ENCODE measurements around the gene ABI3BP.

DNA sequence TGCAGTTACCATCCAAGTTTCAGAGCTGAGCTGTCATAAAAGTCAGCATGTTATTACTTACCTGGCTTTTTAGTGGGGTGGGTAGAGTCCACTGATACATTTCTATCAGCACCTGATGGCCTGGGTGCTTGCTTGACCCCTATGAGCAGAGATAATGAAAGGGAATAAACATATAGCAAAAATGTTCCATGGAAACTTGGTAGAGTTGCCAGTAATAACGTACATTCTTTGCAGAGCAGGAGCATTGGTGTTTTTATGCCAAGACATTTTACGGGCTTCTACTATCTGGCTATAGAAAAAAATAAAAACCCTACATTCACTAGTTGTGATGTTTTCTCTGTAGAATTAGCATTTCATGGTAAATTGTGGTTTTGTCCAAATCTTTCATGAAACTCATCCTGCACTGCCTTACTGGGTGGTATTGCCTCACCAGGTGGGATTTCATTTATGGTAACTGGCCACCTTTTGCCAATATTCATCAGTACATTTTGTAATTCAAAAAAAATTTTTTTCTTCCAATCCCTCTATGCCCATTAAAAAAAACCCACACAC lies 213.1 kb downstream of the ABI3BP start:
- TF ChIP-seq, protein P1, sequence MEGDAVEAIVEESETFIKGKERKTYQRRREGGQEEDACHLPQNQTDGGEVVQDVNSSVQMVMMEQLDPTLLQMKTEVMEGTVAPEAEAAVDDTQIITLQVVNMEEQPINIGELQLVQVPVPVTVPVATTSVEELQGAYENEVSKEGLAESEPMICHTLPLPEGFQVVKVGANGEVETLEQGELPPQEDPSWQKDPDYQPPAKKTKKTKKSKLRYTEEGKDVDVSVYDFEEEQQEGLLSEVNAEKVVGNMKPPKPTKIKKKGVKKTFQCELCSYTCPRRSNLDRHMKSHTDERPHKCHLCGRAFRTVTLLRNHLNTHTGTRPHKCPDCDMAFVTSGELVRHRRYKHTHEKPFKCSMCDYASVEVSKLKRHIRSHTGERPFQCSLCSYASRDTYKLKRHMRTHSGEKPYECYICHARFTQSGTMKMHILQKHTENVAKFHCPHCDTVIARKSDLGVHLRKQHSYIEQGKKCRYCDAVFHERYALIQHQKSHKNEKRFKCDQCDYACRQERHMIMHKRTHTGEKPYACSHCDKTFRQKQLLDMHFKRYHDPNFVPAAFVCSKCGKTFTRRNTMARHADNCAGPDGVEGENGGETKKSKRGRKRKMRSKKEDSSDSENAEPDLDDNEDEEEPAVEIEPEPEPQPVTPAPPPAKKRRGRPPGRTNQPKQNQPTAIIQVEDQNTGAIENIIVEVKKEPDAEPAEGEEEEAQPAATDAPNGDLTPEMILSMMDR (IDR thresholded peaks at IDR 0.05): no peak
- TF ChIP-seq POLR2A (IDR thresholded peaks at IDR 0.05): no peak

Measured in vagina (tissue), 2 donors.